GM12865 (cell line): ENCODE measurements around the gene SNRNP200.

Experiments
- DNase-seq: peaks from one replicate; pipeline ENCODE4 v3.0.0; 2010; ENCODE audit warnings: low read depth
- H3K4me3 ChIP-seq: 2 replicates; pipeline ENCODE4 v1.5.1; 2011; ENCODE audit warnings: mild to moderate bottlenecking, low read depth, low read length, control low read depth
- CTCF ChIP-seq: IDR thresholded peaks from 2 replicates; pipeline ENCODE4 v1.5.1; 2011; ENCODE audit warnings: low read length, control low read depth, low read depth, inconsistent platforms; ENCODE audit not compliant: insufficient read depth; ENCODE audit errors: missing control alignments

Gene SNRNP200

GRCh38 chr2:96239091-96239490 lies 66.3 kb downstream of the SNRNP200 start:
- no peak overlapping the region for H3K4me3 ChIP-seq
- no peak for TF ChIP-seq CTCF
- DNase-seq, result no peak

- no peak overlapping the region for H3K4me3 ChIP-seq
- DNase-seq, result no peak
- TF ChIP-seq CTCF, result no peak
These were observed 67.1 kb downstream of the SNRNP200 start for GRCh38 chr2:96238266-96238665.

GRCh38 chr2:96236882-96237281 lies 68.5 kb downstream of the SNRNP200 start:
- no peak for DNase-seq
- no peak overlapping the region for H3K4me3 ChIP-seq
- TF ChIP-seq CTCF, result no peak

- peak; percentile 81 for DNase-seq
- H3K4me3 ChIP-seq, result no peak overlapping the region
- TF ChIP-seq CTCF, result peak; percentile 38
These were observed 71.4 kb downstream of the SNRNP200 start for GRCh38 chr2:96233880-96234316.

GRCh38 chr2:96233436-96233835 lies 71.9 kb downstream of the SNRNP200 start:
- DNase-seq, result no peak
- H3K4me3 ChIP-seq, result no peak overlapping the region
- TF ChIP-seq CTCF, result no peak

GRCh38 chr2:96231316-96231715 lies 74.0 kb downstream of the SNRNP200 start:
- no peak overlapping the region for H3K4me3 ChIP-seq
- no peak for DNase-seq
- no peak for TF ChIP-seq CTCF

GRCh38 chr2:96225016-96225533 lies 80.3 kb downstream of the SNRNP200 start:
- H3K4me3 ChIP-seq, result no peak overlapping the region; the same call in 1 of the 2 replicates
- TF ChIP-seq CTCF, result no peak
- peak; percentile 80 for DNase-seq
